HG03354 (cell line): ENCODE measurements around the gene CGNL1.

Experiments
- ATAC-seq: cut with Tn5 transposase; IDR thresholded peaks from one replicate; pipeline ENCODE4 v1.9.1; 2021; ENCODE audit warnings: mild to moderate bottlenecking; ENCODE audit not compliant: unreplicated experiment, poor library complexity, severe bottlenecking

Gene CGNL1

GRCh38 chr15:57537488-57538264, 161.4 kb downstream of the CGNL1 start:
- ATAC-seq: no peak

DNA sequence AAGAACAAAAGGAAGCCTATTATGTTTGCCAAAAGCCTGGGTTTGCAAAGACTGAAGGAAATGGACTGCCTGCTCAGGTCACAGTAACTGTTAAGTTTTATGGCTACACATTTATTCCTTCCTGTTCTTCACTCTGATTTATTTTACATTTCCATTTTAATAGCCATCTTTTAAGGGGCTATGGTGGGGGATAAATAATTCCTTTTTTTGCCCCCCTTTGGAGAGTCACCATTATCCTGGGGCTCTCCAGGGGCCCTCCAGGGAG, 161.9 kb downstream of the CGNL1 start:
- no peak for ATAC-seq

DNA sequence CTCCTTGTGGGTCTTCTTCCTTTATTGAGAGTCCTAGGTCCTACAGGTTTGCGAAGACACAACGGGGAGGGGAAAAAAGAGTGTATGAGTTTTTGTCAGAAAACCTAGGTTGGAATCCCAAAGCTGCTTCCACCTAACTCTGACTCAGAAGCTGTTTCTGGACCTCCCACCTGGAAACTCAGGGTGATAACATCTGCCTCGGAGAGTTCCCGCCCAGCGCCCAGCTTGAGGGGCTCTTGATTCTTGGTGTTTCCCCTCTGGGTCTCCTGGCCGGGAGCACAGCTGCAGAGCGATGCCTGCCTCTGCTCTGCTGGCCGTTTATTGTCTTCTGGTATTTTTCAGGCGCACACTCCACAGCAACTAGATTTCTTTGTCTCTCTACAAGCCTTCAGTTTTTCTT, 162.5 kb downstream of the CGNL1 start:
- no peak for ATAC-seq

DNA sequence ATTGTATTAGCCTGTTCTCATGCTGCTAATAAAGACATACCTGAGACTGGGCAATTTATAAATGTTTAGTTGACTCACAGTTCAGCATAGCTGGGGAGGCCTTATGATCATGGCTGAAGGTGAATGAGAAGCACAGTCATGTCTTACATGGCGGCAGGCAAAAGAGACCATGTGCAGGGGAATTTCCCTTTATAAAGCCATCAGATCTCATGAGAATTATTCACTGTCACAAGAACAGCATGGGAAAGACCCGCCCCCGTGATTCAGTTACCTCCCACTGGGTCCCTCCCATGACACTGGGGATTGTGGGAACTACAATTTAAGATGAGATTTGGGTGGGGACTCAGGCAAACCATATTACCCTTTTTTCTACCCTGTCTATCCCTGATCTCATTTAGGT, 163.9 kb downstream of the CGNL1 start:
- ATAC-seq: no peak

- peak; percentile 82 for ATAC-seq
Observed at GRCh38 chr15:57540736-57541135, 164.4 kb downstream of the CGNL1 start.

DNA sequence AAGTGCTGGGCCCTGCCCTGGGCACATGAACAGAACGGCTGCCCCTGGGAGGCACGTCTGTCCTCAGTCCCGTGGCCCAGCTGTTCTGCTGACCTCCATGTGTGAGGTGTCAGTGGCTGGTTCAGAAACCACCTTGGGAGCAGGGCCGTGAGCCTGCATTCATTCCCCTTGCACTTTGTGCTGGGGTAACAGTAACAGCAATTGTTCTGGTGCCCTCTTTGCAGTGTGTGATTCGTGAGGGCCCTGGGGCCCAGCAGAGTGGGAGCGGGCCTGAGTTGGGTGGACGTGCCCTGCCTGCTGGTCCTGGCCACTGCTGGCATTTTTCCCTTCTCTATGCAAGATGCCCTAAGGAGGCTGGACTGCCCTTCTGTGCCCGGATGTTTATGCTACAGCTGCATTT, 165.0 kb downstream of the CGNL1 start:
- no peak for ATAC-seq

GRCh38 chr15:57541805-57542504, 165.7 kb downstream of the CGNL1 start:
- ATAC-seq: no peak

GRCh38 chr15:57542505-57542817, 166.2 kb downstream of the CGNL1 start:
- no peak for ATAC-seq

DNA sequence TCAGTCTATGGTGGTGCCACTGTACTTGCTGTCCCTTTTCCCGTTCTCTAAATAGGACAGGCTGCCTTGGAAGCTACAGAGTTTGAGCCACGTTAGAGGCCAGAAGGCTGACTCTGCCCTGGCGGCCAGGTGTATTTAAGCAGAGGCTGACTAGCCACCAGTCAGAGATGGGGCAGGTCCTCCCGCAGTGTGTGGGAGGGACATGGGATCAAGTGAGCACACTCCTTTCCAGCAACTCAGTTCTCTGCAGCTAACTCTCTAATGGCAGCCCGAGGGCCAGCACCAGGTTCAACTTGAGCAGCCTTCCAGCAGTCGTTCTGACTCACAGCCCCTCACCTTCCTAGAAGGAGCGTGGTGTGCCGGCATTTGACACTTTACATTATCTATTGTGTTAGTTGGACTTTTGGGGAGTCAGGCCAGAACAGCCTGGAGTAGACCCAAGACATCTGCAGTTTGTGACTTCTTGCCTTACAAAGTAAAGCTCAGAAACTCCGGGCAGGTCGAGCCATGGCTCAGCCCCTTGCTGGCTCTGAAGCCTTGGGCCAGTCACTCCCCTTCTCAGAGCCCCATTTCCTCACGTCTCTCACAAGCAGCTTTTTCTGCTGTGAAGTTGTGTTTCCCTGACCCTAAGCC, 168.7 kb downstream of the CGNL1 start:
- no peak for ATAC-seq

- ATAC-seq: no peak
Observed at GRCh38 chr15:57545995-57546394, 169.7 kb downstream of the CGNL1 start.

- no peak for ATAC-seq
Observed at GRCh38 chr15:57547243-57547755, 171.0 kb downstream of the CGNL1 start.

DNA sequence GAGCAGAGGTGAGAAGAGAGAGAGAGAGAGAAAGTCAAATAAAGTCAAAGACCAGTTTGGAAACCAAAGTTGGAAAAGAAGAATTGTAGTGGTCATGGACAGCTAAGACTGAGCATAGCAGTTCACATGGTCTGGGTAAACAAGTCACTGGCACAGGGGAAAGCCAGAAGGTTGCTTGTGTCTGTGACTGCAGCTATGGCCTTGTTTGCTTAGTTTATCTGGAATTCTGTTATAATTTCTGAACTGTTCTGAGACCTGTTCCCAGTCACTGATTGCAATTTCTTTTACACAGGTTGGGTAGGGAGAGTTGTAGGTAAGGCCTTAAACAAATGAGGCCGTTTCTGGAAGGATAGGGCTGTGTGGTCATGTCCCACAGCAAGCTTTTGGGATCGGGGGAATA, 172.0 kb downstream of the CGNL1 start:
- no peak for ATAC-seq

- no peak for ATAC-seq
Observed at GRCh38 chr15:57548835-57549234, 172.5 kb downstream of the CGNL1 start.

DNA sequence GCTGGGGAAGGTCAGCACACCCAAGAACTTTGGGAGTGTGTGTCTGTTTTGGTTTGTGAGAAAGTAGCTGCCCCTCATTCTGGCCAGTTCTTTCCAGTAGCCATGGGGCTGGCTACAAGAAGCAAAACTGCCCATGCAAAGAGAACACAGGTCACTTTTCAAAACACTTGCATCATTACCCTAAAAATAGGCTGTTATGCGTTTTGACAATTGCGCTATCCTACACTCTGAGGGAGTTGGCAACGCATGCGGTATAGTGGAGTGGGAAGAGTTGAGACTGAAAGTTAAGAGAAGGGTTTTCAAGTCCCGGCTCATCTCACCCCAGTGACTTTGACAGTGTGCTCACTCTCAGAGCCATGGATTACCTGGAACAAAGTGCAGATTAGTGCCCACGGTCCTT, 173.6 kb downstream of the CGNL1 start:
- no peak for ATAC-seq

GRCh38 chr15:57550640-57551039, 174.3 kb downstream of the CGNL1 start:
- no peak for ATAC-seq

- ATAC-seq: no peak
Observed at GRCh38 chr15:57551715-57552677, 175.7 kb downstream of the CGNL1 start.

DNA sequence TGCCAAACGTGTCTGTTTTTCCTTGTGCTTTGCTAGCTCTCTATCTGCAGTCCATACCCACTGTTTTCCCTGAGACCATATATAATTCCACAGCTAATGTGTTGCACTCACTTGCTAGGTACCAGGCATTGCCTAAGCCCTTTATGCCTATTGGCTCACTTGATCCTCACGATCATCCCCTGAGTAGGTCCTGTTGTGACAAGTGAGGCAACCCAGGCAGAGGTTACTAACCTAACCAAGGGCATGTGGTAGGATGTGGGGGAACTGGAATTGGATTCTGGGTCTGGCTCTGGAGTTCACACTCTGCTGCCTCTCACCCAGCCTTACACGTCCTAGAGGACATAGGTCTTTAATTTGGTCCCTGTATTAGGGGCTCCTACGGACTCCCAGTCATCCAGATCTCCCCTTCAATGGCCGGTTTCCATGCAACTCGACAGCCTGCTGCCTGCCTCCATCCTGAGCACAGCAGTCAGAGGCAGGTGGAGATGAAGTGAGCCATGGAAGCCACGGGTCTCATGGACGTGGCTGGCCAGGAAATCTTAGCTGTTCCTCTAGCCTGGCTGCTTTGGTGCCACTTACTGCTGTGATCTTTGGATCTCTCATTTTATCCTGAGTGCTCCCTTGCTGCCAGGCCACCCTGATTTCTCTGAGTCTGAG, 176.5 kb downstream of the CGNL1 start:
- ATAC-seq: no peak

- ATAC-seq: no peak
Observed at GRCh38 chr15:57553526-57553925, 177.2 kb downstream of the CGNL1 start.

- no peak for ATAC-seq
Observed at GRCh38 chr15:57554063-57554811, 177.9 kb downstream of the CGNL1 start.
